Transverse colon (tissue), 4 donors: ENCODE measurements around the gene DAB2. TPM values are rescaled to one million over a fixed set of nuclear protein-coding genes. Genes with fewer than 3 reads are reported as not detected.
A peak's percentile ranks its signal among the peaks of the same experiment; 100 is the strongest.

Experiments used
- DNase-seq: peaks from one replicate; pipeline ENCODE4 v3.0.0-alpha.2; 2019
- H3K27ac ChIP-seq, 4 donors: fragments of 200-600 bp; sonication (generic); 2 replicates each; pipeline ENCODE4 v1.5.1; 2016 to 2018; ENCODE audit warnings: inconsistent platforms in 4 of 4
- H3K27me3 ChIP-seq: fragments of 200-600 bp; sonication (generic); 2 replicates; pipeline ENCODE4 v1.5.1; 2017; ENCODE audit warnings: inconsistent platforms
- H3K36me3 ChIP-seq, 4 donors: fragments of 200-600 bp; sonication (generic); 2 replicates each; pipeline ENCODE4 v1.5.1; 2017 to 2019; ENCODE audit warnings: inconsistent platforms in 4 of 4
- H3K4me1 ChIP-seq, 4 donors: fragments of 200-600 bp; sonication (generic); 2 replicates each; pipeline ENCODE4 v1.5.1; 2017 to 2020; ENCODE audit warnings: inconsistent platforms in 4 of 4
- H3K4me3 ChIP-seq, 4 donors: fragments of 200-600 bp; sonication (generic); 1 replicate in 1 of 4; 2 replicates in 3 of 4; pipeline versions ENCODE4 v1.5.1 to v1.6.1; 2017 to 2019; ENCODE audit warnings: inconsistent platforms in 4 of 4
- H3K9me3 ChIP-seq, 2 donors: fragments of 200-600 bp; sonication (generic); 2 replicates each; pipeline ENCODE4 v1.5.1; 2017 to 2019; ENCODE audit warnings: inconsistent platforms in 2 of 2
- CTCF ChIP-seq, 5 experiments: fragments of 200-600 bp in 3 of 5; fragments of 450-650 bp in 2 of 5; sonication (generic) in 3 of 5; IDR thresholded peaks; 1 replicate in 2 of 5; 2 replicates in 3 of 5; pipeline ENCODE4 v1.5.1; 2016 to 2017; ENCODE audit warnings: antibody characterized with exemption in 5 of 5, inconsistent platforms in 3 of 5, mild to moderate bottlenecking in 2 of 5, moderate library complexity in 1 of 5
- EP300 ChIP-seq: sonication (generic); formaldehyde crosslinking; IDR thresholded peaks from one replicate; pipeline ENCODE4 v1.6.1; 2017; ENCODE audit warnings: antibody characterized with exemption, low read depth
- POLR2A ChIP-seq: fragments of 450-650 bp; IDR thresholded peaks from one replicate; pipeline ENCODE4 v1.6.1; 2016; ENCODE audit warnings: antibody characterized with exemption, mild to moderate bottlenecking, moderate library complexity
- POLR2AphosphoS5 ChIP-seq, 3 donors: sonication (generic); formaldehyde crosslinking; IDR thresholded peaks; one replicate each; pipeline ENCODE4 v1.6.1; 2016; ENCODE audit warnings: antibody characterized with exemption in 3 of 3
- whole genome bisulfite sequencing, 2 donors: methylation state at CpG; one replicate each; pipeline ENCODE4 v1.1.5; 2018; ENCODE audit warnings: low coverage in 1 of 2; 5-methylcytosine and 5-hydroxymethylcytosine counted together
- in situ Hi-C, 4 donors: fragments of 200-750 bp; cut with MboI; loops; one replicate each; pipeline versions ENCODE4 v1.15.0 to v1.15.1; 2017; ENCODE audit warnings: low sequenced_read_pairs in 3 of 4, low pct_ligation_motif_present in 1 of 4, low pct_unique_long_range_greater_than_20kb in 1 of 4
- intact Hi-C: fragments of 100-400 bp; cut with DNase I; formaldehyde crosslinking; loops from one replicate; pipeline ENCODE4 v1.15.1; 2023; ENCODE audit warnings: low total_unique reads
- total RNA-seq, 4 donors: library from RNA; depleted of rRNA; stranded (reverse); fragments of >200 nt; gene quantifications; one replicate each; pipeline ENCODE4 v1.1.0, GENCODE V29; 2016

The DAB2 gene
- total RNA-seq, 4 donors from 2014 or later = 34.4 to 143 (median 53.1) TPM

DNA sequence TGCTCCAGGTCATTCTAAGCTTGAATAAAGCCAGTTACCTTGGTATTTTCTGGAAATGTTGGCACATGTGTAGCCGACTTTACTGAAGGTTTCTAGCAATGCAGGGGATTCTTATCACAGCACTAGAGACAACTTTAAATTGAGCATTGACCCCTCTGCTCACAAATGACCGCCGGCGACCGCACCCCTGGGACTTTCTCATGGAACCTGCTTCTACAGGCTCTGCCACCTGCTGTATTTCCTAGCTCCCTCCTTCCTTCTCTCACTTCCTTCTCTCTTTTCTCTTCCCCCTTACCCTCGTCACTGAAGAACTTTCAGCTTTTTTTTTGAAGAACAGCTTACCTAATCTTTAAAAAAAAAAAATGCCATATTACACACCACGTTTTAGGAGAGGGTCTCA is 30.9 kb upstream of the DAB2 start:
- no peak for DNase-seq
- TF ChIP-seq POLR2A (no peak), CTCF (IDR thresholded peaks at IDR 0.05) (no peak)
- Histone ChIP-seq H3K27ac (no peak overlapping the region), H3K4me3 (no peak overlapping the region), H3K4me1 (peaks cover 0 to 24% (median 10%) of the 10 kb centered on the region in 4 donors), H3K36me3 (no peaks in the 10 kb centered on the region), H3K27me3 (no peaks in the 10 kb centered on the region), H3K9me3 (no peaks in the 10 kb centered on the region)
- intact Hi-C loops (no loop called here), in situ Hi-C loops (no loop called here)
- WGBS, 2 donors = 50 to 63% methylated on average over 6 to 7 of the region's 7 CpGs

GRCh38 chr5:39453606-39454005 is 28.8 kb upstream of the DAB2 start:
- Histone ChIP-seq H3K4me3 (no peak overlapping the region), H3K27ac (no peak overlapping the region), H3K9me3 (no peaks in the 10 kb centered on the region), H3K27me3 (no peaks in the 10 kb centered on the region), H3K4me1 (peaks cover 0 to 32% (median 10%) of the 10 kb centered on the region in 4 donors), H3K36me3 (no peaks in the 10 kb centered on the region)
- intact Hi-C loops (no loop called here), in situ Hi-C loops (no loop called here)
- TF ChIP-seq CTCF (IDR thresholded peaks at IDR 0.05) (no peak), POLR2A (no peak), POLR2AphosphoS5 (IDR thresholded peaks at IDR 0.05) (no peak), EP300 (no peak)
- DNase-seq = no peak

- in situ Hi-C loops = no loop called here
- H3K36me3 ChIP-seq = no peaks in the 10 kb centered on the region
- no peak overlapping the region for H3K4me3 ChIP-seq
- no peak overlapping the region for H3K27ac ChIP-seq
- peaks cover 0 to 33% (median 10%) of the 10 kb centered on the region in 4 donors for H3K4me1 ChIP-seq
- 61 to 67% methylated on average over 1 to 2 of the region's 2 CpGs for WGBS, 2 donors
- H3K9me3 ChIP-seq = no peaks in the 10 kb centered on the region
- no peaks in the 10 kb centered on the region for H3K27me3 ChIP-seq
- intact Hi-C loops = no loop called here
- TF ChIP-seq CTCF (IDR thresholded peaks at IDR 0.05) = no peak
- TF ChIP-seq POLR2AphosphoS5 (IDR thresholded peaks at IDR 0.05) = no peak
- TF ChIP-seq EP300 = no peak
- no peak for TF ChIP-seq POLR2A
- no peak for DNase-seq
Measured at GRCh38 chr5:39452846-39453245, 28.1 kb upstream of the DAB2 start.

DNA sequence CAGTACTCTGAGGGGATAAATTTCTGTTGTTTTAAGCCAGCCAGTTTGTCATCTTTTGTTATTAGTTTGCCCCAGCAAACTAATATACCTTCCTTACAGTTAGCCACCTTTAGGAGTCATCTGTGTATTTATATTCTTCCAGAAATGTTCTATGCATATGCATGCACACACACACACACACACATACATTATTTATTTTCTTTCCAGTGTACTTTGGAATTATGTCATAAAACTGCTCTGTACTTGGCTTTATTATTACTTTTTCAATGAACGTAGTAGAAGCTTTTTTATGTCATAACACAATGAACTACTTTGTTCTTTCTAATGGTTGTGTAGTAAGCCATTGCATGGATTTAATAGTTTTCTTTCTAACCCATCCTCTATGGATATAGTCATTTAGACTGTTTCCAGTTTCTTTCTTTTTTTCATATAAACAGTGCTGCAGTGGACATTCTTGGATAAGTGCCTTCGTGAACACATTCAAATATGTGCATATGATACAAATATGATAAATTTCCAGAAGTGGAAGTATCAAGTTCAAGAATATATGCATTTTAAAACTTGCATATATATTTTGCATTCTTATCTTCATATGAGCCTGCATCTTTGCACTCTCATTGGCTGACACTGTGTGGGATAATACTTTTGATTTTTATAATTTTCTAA is 26.6 kb upstream of the DAB2 start:
- in situ Hi-C loops = no loop called here
- TF ChIP-seq EP300 (no peak), CTCF (IDR thresholded peaks at IDR 0.05) (no peak), POLR2AphosphoS5 (IDR thresholded peaks at IDR 0.05) (no peak), POLR2A (no peak)
- no peak for DNase-seq

More for the DNA sequence above, 26.6 kb upstream of the DAB2 start:
- 13 to 25% methylated on average over 2 of the region's 2 CpGs for WGBS, 2 donors
- no peaks in the 10 kb centered on the region for H3K36me3 ChIP-seq
- intact Hi-C loops = no loop called here
- no peaks in the 10 kb centered on the region for H3K9me3 ChIP-seq
- no peak overlapping the region for H3K4me3 ChIP-seq
- no peaks in the 10 kb centered on the region for H3K27me3 ChIP-seq
- peak overlapping the region in 3 of 4 donors; percentile 22 to 38 (median 34) for H3K27ac ChIP-seq
- H3K4me1 ChIP-seq = peaks cover 0 to 42% (median 10%) of the 10 kb centered on the region in 4 donors
